ENCODE data around the gene CBLB. TPM values are rescaled to one million over a fixed set of nuclear protein-coding genes. Genes with fewer than 3 reads are reported as not detected.
"Not testable (repeated sequence)": the region's sequence is repeated elsewhere in the genome, so short reads cannot be mapped to it uniquely, and the experiment has no call there.

CBLB gene
- total and polyA plus RNA-seq, 2 experiments from 2014 or later = 36.6 to 41.9 TPM

DNA sequence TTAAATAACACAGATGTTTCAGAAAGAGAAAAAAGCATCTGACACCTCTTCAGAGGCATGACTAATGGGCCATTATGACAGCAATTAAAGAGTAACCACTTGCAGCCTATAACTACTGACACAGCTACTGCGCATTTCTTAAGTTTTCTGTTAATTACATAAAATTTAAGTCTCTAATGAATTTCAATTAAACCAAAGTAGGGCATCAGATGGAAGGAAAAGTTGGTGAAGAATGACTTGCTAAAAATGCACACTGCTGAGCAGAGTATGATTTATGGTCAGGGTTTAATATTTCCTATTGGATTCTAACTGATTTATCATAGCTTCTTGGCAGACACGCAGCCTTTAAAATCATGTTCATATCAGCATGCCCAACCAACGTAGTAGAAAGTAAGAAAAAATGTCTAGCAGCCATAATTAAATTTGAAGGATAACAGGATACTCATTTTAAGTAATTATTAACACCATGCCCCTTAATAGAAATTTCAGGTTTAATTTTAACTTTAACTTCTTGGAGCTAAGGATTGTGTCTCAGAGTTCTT, 140.0 kb downstream of the CBLB start:
- Histone ChIP-seq H3K9me3 (ENCODE audit: low read depth) (no peaks in the 10 kb centered on the region), H3F3A (ENCODE audit: insufficient read depth) (peaks cover 69% of the 10 kb centered on the region), H3K4me2 (ENCODE audit: unreplicated experiment) (no peak overlapping the region), H3K79me2 (ENCODE audit: insufficient read depth) (peaks cover 48% of the 10 kb centered on the region), H3K36me3 (ENCODE audit: low read depth) (peaks cover 69% of the 10 kb centered on the region), H2AFZ (no peak overlapping the region), H4K20me1 (ENCODE audit: insufficient read depth) (no peaks in the 10 kb centered on the region), H3K27me3 (replicated peaks; ENCODE audit: insufficient read depth) (no peaks in the 10 kb centered on the region), H3K9ac (no peak overlapping the region), H3K4me1 (ENCODE audit: insufficient read depth) (peaks cover 25% of the 10 kb centered on the region), H3K4me3 (no peak overlapping the region), H3K27ac (0 out of 2 replicates have a peak overlapping the region, but pooled peaks have one; percentile 5), H3K9me2 (ENCODE audit: insufficient read depth) (no peaks in the 10 kb centered on the region)
- WGBS, 2 experiments (ENCODE audit: low coverage in 1 of 2, low lambda C conversion rate in 2 of 2, missing lambda C conversion rate in 2 of 2) = 83 to 86% methylated on average over 3 of the region's 3 CpGs
- in situ Hi-C loops (cut with MboI) = no loop called here
- DNase-seq = no peak
- TF ChIP-seq EZH2 (IDR thresholded peaks at IDR 0.05; ENCODE audit: insufficient read depth, poor library complexity, severe bottlenecking) (no peak), EZH2phosphoT487 (IDR thresholded peaks at IDR 0.05; ENCODE audit: insufficient read depth, low read depth) (no peak)

DNA sequence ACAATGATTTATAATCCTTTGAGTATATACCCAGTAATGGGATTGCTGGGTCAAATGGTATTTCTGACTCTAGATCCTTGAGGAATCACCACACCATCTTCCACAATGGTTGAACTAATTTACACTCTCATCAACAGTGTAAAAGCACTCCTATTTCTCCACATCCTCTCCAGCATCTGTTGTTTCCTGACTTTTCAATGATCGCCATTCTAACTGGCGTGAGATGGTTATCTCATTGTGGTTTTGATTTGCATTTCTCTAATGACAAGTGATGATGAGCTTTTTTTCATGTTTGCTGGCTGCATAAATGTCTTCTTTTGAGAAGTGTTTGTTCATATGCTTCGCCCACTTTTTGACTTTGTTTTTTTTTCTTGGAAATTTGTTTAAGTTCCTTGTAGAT, 141.8 kb downstream of the CBLB start:
- WGBS, 2 experiments (ENCODE audit: low coverage in 1 of 2, low lambda C conversion rate in 2 of 2, missing lambda C conversion rate in 2 of 2) = 98 to 99% methylated on average over 3 of the region's 3 CpGs
- H3K27ac ChIP-seq; H3K9ac ChIP-seq; DNase-seq; H2AFZ ChIP-seq; H3K27me3 ChIP-seq (replicated peaks; ENCODE audit: insufficient read depth); H3K4me2 ChIP-seq (ENCODE audit: unreplicated experiment); H3K9me3 ChIP-seq (ENCODE audit: low read depth); in situ Hi-C loops (cut with MboI); H3K9me2 ChIP-seq (ENCODE audit: insufficient read depth); H3K4me3 ChIP-seq; H4K20me1 ChIP-seq (ENCODE audit: insufficient read depth): not testable (repeated sequence)
- H3F3A ChIP-seq (ENCODE audit: insufficient read depth) = peaks cover 68% of the 10 kb centered on the region
- peaks cover 54% of the 10 kb centered on the region for H3K79me2 ChIP-seq (ENCODE audit: insufficient read depth)
- peaks cover 52% of the 10 kb centered on the region for H3K36me3 ChIP-seq (ENCODE audit: low read depth)
- peaks cover 25% of the 10 kb centered on the region for H3K4me1 ChIP-seq (ENCODE audit: insufficient read depth)

DNA sequence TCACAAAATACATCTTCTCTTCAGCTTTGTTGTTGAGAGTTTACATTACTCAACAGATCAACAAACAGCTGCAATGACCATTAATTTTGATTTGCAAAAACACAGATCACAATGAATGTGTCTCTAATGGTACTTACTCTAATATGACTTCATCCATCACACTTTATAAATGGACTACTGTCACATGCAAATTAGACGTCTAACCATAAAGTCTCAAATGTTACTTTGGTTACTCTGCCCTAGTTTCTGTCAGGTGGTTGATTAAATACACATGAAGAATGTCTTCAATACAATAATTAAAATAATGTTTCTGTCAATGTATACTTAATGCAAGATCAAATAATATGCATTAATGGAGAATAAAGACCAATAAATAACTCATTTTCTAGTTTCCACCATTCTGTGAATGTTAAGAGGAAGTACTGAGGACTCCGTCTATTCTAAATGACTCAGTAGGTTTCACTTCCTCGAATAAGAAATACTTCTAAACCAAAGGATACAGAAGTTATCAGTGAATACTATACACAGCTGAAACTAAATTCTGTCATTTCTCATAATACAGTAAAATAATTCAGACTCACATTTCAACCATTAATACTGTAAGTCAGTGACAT, 145.8 kb downstream of the CBLB start:
- H3K36me3 ChIP-seq (ENCODE audit: low read depth) = peaks cover 59% of the 10 kb centered on the region
- H3K27me3 ChIP-seq (replicated peaks; ENCODE audit: insufficient read depth) = no peaks in the 10 kb centered on the region

DNA sequence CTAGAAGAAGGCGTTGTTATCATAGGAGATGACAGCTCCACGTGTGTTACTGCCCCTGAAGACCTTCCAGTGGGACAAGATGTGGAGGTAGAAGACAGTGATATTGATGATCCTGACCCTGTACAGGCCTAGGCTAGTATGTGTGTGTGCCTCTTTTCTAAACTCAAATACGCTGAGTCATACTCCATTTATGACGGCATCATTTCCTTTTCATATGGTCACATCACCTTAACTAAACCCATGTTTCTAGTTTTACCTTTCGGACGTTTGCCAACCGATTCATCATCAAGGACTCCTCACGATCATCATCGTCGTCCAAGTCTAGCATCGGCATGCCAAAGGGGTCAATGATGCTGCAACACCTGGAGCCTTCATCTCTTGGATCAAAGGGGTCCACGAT, 149.0 kb downstream of the CBLB start:
- TF ChIP-seq EZH2 (IDR thresholded peaks at IDR 0.05; ENCODE audit: insufficient read depth, poor library complexity, severe bottlenecking) = no peak
- no peak for TF ChIP-seq EZH2phosphoT487 (IDR thresholded peaks at IDR 0.05; ENCODE audit: insufficient read depth, low read depth)
- peaks cover 35% of the 10 kb centered on the region for H3K79me2 ChIP-seq (ENCODE audit: insufficient read depth)
- no peak for DNase-seq
- H3F3A ChIP-seq (ENCODE audit: insufficient read depth) = peaks cover 56% of the 10 kb centered on the region
- no peak overlapping the region for H2AFZ ChIP-seq
- 87 to 88% methylated on average over 12 of the region's 12 CpGs for WGBS, 2 experiments (ENCODE audit: low coverage in 1 of 2, low lambda C conversion rate in 2 of 2, missing lambda C conversion rate in 2 of 2)
- H3K4me3 ChIP-seq = no peak overlapping the region
- no peaks in the 10 kb centered on the region for H3K9me2 ChIP-seq (ENCODE audit: insufficient read depth)
- peaks cover 9% of the 10 kb centered on the region for H3K4me1 ChIP-seq (ENCODE audit: insufficient read depth)
- no peak overlapping the region for H3K27ac ChIP-seq
- H3K27me3 ChIP-seq (replicated peaks; ENCODE audit: insufficient read depth) = no peaks in the 10 kb centered on the region
- no peak overlapping the region for H3K9ac ChIP-seq
- no peaks in the 10 kb centered on the region for H4K20me1 ChIP-seq (ENCODE audit: insufficient read depth)
- H3K36me3 ChIP-seq (ENCODE audit: low read depth) = peaks cover 61% of the 10 kb centered on the region
- in situ Hi-C loops (cut with MboI) = no loop called here
- no peaks in the 10 kb centered on the region for H3K9me3 ChIP-seq (ENCODE audit: low read depth)
- no peak overlapping the region for H3K4me2 ChIP-seq (ENCODE audit: unreplicated experiment)

More for the DNA sequence above, 145.8 kb downstream of the CBLB start:
- Histone ChIP-seq H3K79me2 (ENCODE audit: insufficient read depth) (peaks cover 43% of the 10 kb centered on the region), H3K9me2 (ENCODE audit: insufficient read depth) (no peaks in the 10 kb centered on the region), H3K4me2 (ENCODE audit: unreplicated experiment) (no peak overlapping the region), H4K20me1 (ENCODE audit: insufficient read depth) (no peaks in the 10 kb centered on the region), H3K9ac (no peak overlapping the region), H3K4me3 (no peak overlapping the region), H3F3A (ENCODE audit: insufficient read depth) (peaks cover 53% of the 10 kb centered on the region), H2AFZ (no peak overlapping the region), H3K27ac (no peak overlapping the region), H3K9me3 (ENCODE audit: low read depth) (no peaks in the 10 kb centered on the region), H3K4me1 (ENCODE audit: insufficient read depth) (no peaks in the 10 kb centered on the region)
- 93 to 95% methylated on average over 3 of the region's 3 CpGs for WGBS, 2 experiments (ENCODE audit: low coverage in 1 of 2, low lambda C conversion rate in 2 of 2, missing lambda C conversion rate in 2 of 2)
- in situ Hi-C loops (cut with MboI) = no loop called here
- DNase-seq = no peak
- TF ChIP-seq EZH2 (IDR thresholded peaks at IDR 0.05; ENCODE audit: insufficient read depth, poor library complexity, severe bottlenecking) = no peak
- TF ChIP-seq EZH2phosphoT487 (IDR thresholded peaks at IDR 0.05; ENCODE audit: insufficient read depth, low read depth) = no peak
